SK-N-SH (cell line): ENCODE measurements around the gene KCNK17. TPM values are rescaled to one million over a fixed set of nuclear protein-coding genes. Genes with fewer than 3 reads are reported as not detected.

Experiments used
- CTCF ChIA-PET: fragments of 300-600, 350-600 bp; formaldehyde crosslinking; extraction: SDS; loops from one replicate; lab custom pipeline; 2021; lab: Yijun Ruan, JAX
- POLR2A ChIA-PET: fragments of 350-600 bp; sonication (Branson Sonifier 250); formaldehyde crosslinking; extraction: SDS; loops from one replicate; lab custom pipeline; 2020; ENCODE audit warnings: antibody characterized with exemption, inconsistent platforms; lab: Yijun Ruan, JAX
- DNase-seq: peaks from one replicate; pipeline ENCODE4 v3.0.0; 2012
- H2AFZ ChIP-seq: fragments of 200-600 bp; sonication (generic); 2 replicates; pipeline ENCODE4 v1.8.1; 2016; ENCODE audit warnings: antibody characterized with exemption, mild to moderate bottlenecking, low read depth
- H3F3A ChIP-seq: fragments of 200-600 bp; sonication (generic); replicated peaks from 2 replicates; pipeline ENCODE3; 2016; ENCODE audit warnings: antibody characterized with exemption, mild to moderate bottlenecking; ENCODE audit not compliant: insufficient read depth
- H3K27ac ChIP-seq, 2 experiments: fragments of 200-500 bp in 1 of 2; fragments of 200-600 bp in 1 of 2; sonication (Bioruptor generic) in 1 of 2; sonication (generic), shearing (Covaris generic) in 1 of 2; 2 replicates each; pipeline versions ENCODE4 v1.5.1 to v1.6.1; 2014 to 2016; ENCODE audit warnings: low read depth in 2 of 2, inconsistent platforms in 1 of 2, low read length in 1 of 2, mild to moderate bottlenecking in 1 of 2, mixed read lengths in 1 of 2
- H3K27me3 ChIP-seq: fragments of 200-600 bp; sonication (generic), shearing (Covaris generic); 2 replicates; pipeline ENCODE4 v1.6.1; 2016; ENCODE audit warnings: mixed run types; ENCODE audit not compliant: insufficient read depth
- H3K36me3 ChIP-seq, 2 experiments: fragments of 200-500 bp in 1 of 2; fragments of 200-600 bp in 1 of 2; sonication (Bioruptor generic) in 1 of 2; sonication (generic) in 1 of 2; replicated peaks in 1 of 2; 2 replicates each; pipeline versions ENCODE3 to v1.5.1; 2014 to 2016; ENCODE audit warnings: low read length in 1 of 2, mild to moderate bottlenecking in 1 of 2; ENCODE audit not compliant: insufficient read depth in 2 of 2, control insufficient read depth in 1 of 2
- H3K4me1 ChIP-seq, 2 experiments: fragments of 200-500 bp in 1 of 2; fragments of 200-600 bp in 1 of 2; sonication (Bioruptor generic) in 1 of 2; sonication (generic), shearing (Covaris generic) in 1 of 2; 2 replicates each; pipeline versions ENCODE4 v1.5.1 to v1.6.1; 2014 to 2016; ENCODE audit warnings: low read depth in 1 of 2, low read length in 1 of 2, mixed run types in 1 of 2; ENCODE audit not compliant: insufficient read depth in 2 of 2, control insufficient read depth in 1 of 2
- H3K4me2 ChIP-seq: fragments of 200-600 bp; sonication (generic), shearing (Covaris generic); 2 replicates; pipeline ENCODE4 v1.6.1; 2017; ENCODE audit warnings: mixed run types
- H3K4me3 ChIP-seq, 2 experiments: fragments of 200-500 bp in 1 of 2; fragments of 200-600 bp in 1 of 2; sonication (Bioruptor generic) in 1 of 2; sonication (generic), shearing (Covaris generic) in 1 of 2; 2 replicates each; pipeline versions ENCODE4 v1.5.1 to v1.8.1; 2014 to 2016; ENCODE audit warnings: low read depth in 2 of 2, inconsistent platforms in 1 of 2, low read length in 1 of 2, mild to moderate bottlenecking in 1 of 2, mixed read lengths in 1 of 2, moderate library complexity in 1 of 2
- H3K79me2 ChIP-seq: fragments of 200-600 bp; sonication (generic); 2 replicates; pipeline ENCODE4 v1.8.1; 2017; ENCODE audit warnings: mild to moderate bottlenecking; ENCODE audit not compliant: insufficient read depth
- H3K9ac ChIP-seq: fragments of 200-600 bp; sonication (generic); 2 replicates; pipeline ENCODE4 v1.6.1; 2017; ENCODE audit warnings: mixed run types
- H3K9me2 ChIP-seq: fragments of 200-600 bp; sonication (generic); 2 replicates; pipeline ENCODE4 v1.6.1; 2017; ENCODE audit warnings: mixed run types
- H3K9me3 ChIP-seq: fragments of 200-600 bp; sonication (generic); 2 replicates; pipeline ENCODE4 v1.6.1; 2017; ENCODE audit warnings: mixed run types, mild to moderate bottlenecking, moderate library complexity
- H4K20me1 ChIP-seq: fragments of 200-600 bp; sonication (generic); 2 replicates; pipeline ENCODE4 v1.6.1; 2017; ENCODE audit warnings: mild to moderate bottlenecking, mixed run types; ENCODE audit not compliant: insufficient read depth
- CHD2 ChIP-seq: fragments of 150-350 bp; IDR thresholded peaks from 2 replicates; pipeline ENCODE4 v1.6.1; 2018; ENCODE audit warnings: low read length; ENCODE audit not compliant: partially characterized antibody
- CTCF ChIP-seq: fragments of 200-600 bp; sonication (generic); IDR thresholded peaks from 2 replicates; pipeline ENCODE4 v1.6.1; 2017; ENCODE audit warnings: antibody characterized with exemption, mild to moderate bottlenecking, moderate library complexity
- ELF1 ChIP-seq: IDR thresholded peaks from 2 replicates; pipeline ENCODE4 v1.4.0; 2012
- EP300 ChIP-seq, 2 experiments: IDR thresholded peaks; 2 replicates each; pipeline versions ENCODE4 v1.4.0 to v1.6.1; 2012; ENCODE audit warnings: borderline replicate concordance in 1 of 2, low read depth in 1 of 2, low read length in 1 of 2
- FOSL2 ChIP-seq: IDR thresholded peaks from 2 replicates; pipeline ENCODE4 v1.4.0; 2012; ENCODE audit warnings: low read depth, mild to moderate bottlenecking, moderate library complexity, borderline replicate concordance
- FOXJ3 ChIP-seq: sonication (generic); formaldehyde crosslinking; IDR thresholded peaks from 2 replicates; pipeline ENCODE4 v1.5.1; 2020; ENCODE audit warnings: mild to moderate bottlenecking, missing genetic modification reagents
- GABPA ChIP-seq: IDR thresholded peaks from 2 replicates; pipeline ENCODE4 v1.4.0; 2012; ENCODE audit warnings: low read depth, mild to moderate bottlenecking
- MEF2A ChIP-seq: IDR thresholded peaks from 2 replicates; pipeline ENCODE4 v1.4.0; 2012; ENCODE audit warnings: low read depth, borderline replicate concordance
- NRF1 ChIP-seq: IDR thresholded peaks from 2 replicates; pipeline ENCODE4 v1.6.1; 2012; ENCODE audit warnings: low read depth, mild to moderate bottlenecking, low read length
- PBX3 ChIP-seq: IDR thresholded peaks from 2 replicates; pipeline ENCODE4; 2012
- POLR2AphosphoS5 ChIP-seq: IDR thresholded peaks from 2 replicates; pipeline ENCODE4 v1.6.1; 2012; ENCODE audit warnings: low read depth, low read length
- RAD21 ChIP-seq: IDR thresholded peaks from 2 replicates; pipeline ENCODE4 v1.6.1; 2012; ENCODE audit warnings: mild to moderate bottlenecking, low read length
- RCOR1 ChIP-seq: fragments of 150-350 bp; IDR thresholded peaks from 2 replicates; pipeline ENCODE4 v1.6.1; 2017; ENCODE audit warnings: antibody characterized with exemption, low read length
- REST ChIP-seq: IDR thresholded peaks from 2 replicates; pipeline ENCODE4 v1.6.1; 2012; ENCODE audit warnings: mild to moderate bottlenecking, low read depth, low read length, moderate library complexity
- RFX5 ChIP-seq: IDR thresholded peaks from 2 replicates; pipeline ENCODE4 v1.6.1; 2012; ENCODE audit warnings: mild to moderate bottlenecking, improper control_type of control experiment, low read length
- RXRA ChIP-seq: IDR thresholded peaks from 2 replicates; pipeline ENCODE4 v1.4.0; 2012; ENCODE audit warnings: low read depth, mild to moderate bottlenecking, borderline replicate concordance
- SIN3A ChIP-seq: IDR thresholded peaks from 2 replicates; pipeline ENCODE4 v1.6.1; 2012; ENCODE audit warnings: low read depth, mild to moderate bottlenecking, low read length, moderate library complexity, borderline replicate concordance
- SMC3 ChIP-seq: IDR thresholded peaks from 2 replicates; pipeline ENCODE4 v1.6.1; 2012; ENCODE audit warnings: low read depth, low read length, improper control_type of control experiment
- TEAD4 ChIP-seq: IDR thresholded peaks from 2 replicates; pipeline ENCODE4 v1.4.0; 2012; ENCODE audit warnings: mild to moderate bottlenecking, borderline replicate concordance; ENCODE audit not compliant: insufficient read depth
- USF1 ChIP-seq: IDR thresholded peaks from 2 replicates; pipeline ENCODE4 v1.4.0; 2012; ENCODE audit warnings: low read depth, borderline replicate concordance
- polyA plus RNA-seq, 3 experiments: library from polyadenylated mRNA; depleted of rRNA; stranded (reverse); fragments of >200 nt; gene quantifications; 2 replicates each; pipeline ENCODE4 v1.2.3, GENCODE V29; 2012

The KCNK17 gene
- polyA plus RNA-seq, 1 of the 3 experiments (the other 2 are of a cell fraction) = not detected

- TF ChIP-seq GABPA (no peak), MEF2A (no peak)
- TF ChIP-seq, all 33 proteins: peak for 0
Observed at GRCh38 chr6:39251406-39251805, 62.8 kb downstream of the KCNK17 start (continued).

- Histone ChIP-seq H3K4me2 (no peak overlapping the region), H2AFZ (no peak overlapping the region), H3K9me3 (no peaks in the 10 kb centered on the region), H3K4me1 (peaks cover 0 to 3% of the 10 kb centered on the region in 2 experiments; a peak in 1 of 4 replicates), H4K20me1 (no peaks in the 10 kb centered on the region), H3K36me3 (no peaks in the 10 kb centered on the region), H3K27me3 (no peaks in the 10 kb centered on the region), H3K4me3 (no peak overlapping the region), H3K79me2 (no peaks in the 10 kb centered on the region), H3F3A (no peaks in the 10 kb centered on the region), H3K9me2 (no peaks in the 10 kb centered on the region), H3K9ac (no peak overlapping the region), H3K27ac (no peak overlapping the region)
- CTCF ChIA-PET = interaction anchor here (1.2 kb wide), 1 partner anchor 12 kb away, joined by 3 read pairs; no protein-coding TSS in a partner anchor
- POLR2A ChIA-PET = no interaction called here
- TF ChIP-seq REST (no peak), POLR2AphosphoS5 (no peak), USF1 (no peak), ELF1 (no peak), PBX3 (no peak), EP300 (IDR thresholded peaks at IDR 0.05; ENCODE audit: borderline replicate concordance in 1 of 2, low read depth in 1 of 2, low read length in 1 of 2) (no peak), FOXJ3 (CRISPR knock-in tag) (no peak), SMC3 (no peak), TEAD4 (no peak), RCOR1 (no peak), CHD2 (no peak), NRF1 (no peak), RXRA (no peak), FOSL2 (no peak), CTCF (no peak), RAD21 (no peak), RFX5 (no peak), SIN3A (no peak), MEF2A (no peak)
- DNase-seq = no peak
Observed at GRCh38 chr6:39250507-39250906, 63.7 kb downstream of the KCNK17 start.
